COLO829 (cell line): ENCODE measurements around the gene DNASE1L1.

Source experiments
- DNase-seq: peaks from one replicate; pipeline ENCODE4 v3.0.0; 2012; ENCODE audit warnings: low spot score

Gene DNASE1L1

GRCh38 chrX:154436374-154436982 is 27.4 kb upstream of the DNASE1L1 start:
- no peak for DNase-seq

- DNase-seq: no peak
Observed at GRCh38 chrX:154435171-154435733, 26.2 kb upstream of the DNASE1L1 start.

- no peak for DNase-seq
Observed at GRCh38 chrX:154434394-154435168, 25.5 kb upstream of the DNASE1L1 start.

GRCh38 chrX:154433605-154434004 is 24.6 kb upstream of the DNASE1L1 start:
- no peak for DNase-seq

GRCh38 chrX:154432210-154432609 is 23.2 kb upstream of the DNASE1L1 start:
- DNase-seq: no peak

- DNase-seq: no peak
Observed at GRCh38 chrX:154431341-154431740, 22.3 kb upstream of the DNASE1L1 start.

GRCh38 chrX:154430916-154431315 is 21.9 kb upstream of the DNASE1L1 start:
- no peak for DNase-seq

GRCh38 chrX:154430479-154430878 is 21.4 kb upstream of the DNASE1L1 start:
- DNase-seq: no peak

- DNase-seq: no peak
Observed at GRCh38 chrX:154429711-154430110, 20.7 kb upstream of the DNASE1L1 start.

- DNase-seq: peak; percentile 66
Observed at GRCh38 chrX:154428176-154429171, 19.4 kb upstream of the DNASE1L1 start, which contains the start of gene ATP6AP1. ATP6AP1 (plus strand) TSS chrX:154428677; CDS start chrX:154428693, 16 bp downstream.

- DNase-seq: no peak
Observed at GRCh38 chrX:154426916-154427770, 18.1 kb upstream of the DNASE1L1 start.

GRCh38 chrX:154420402-154420756 is 11.3 kb upstream of the DNASE1L1 start:
- DNase-seq: no peak

- DNase-seq: no peak
Observed at GRCh38 chrX:154419688-154420401, 10.8 kb upstream of the DNASE1L1 start.

GRCh38 chrX:154419189-154419588 is 10.1 kb upstream of the DNASE1L1 start:
- no peak for DNase-seq

GRCh38 chrX:154417157-154417556 is 8.1 kb upstream of the DNASE1L1 start:
- no peak for DNase-seq

- DNase-seq: no peak
Observed at GRCh38 chrX:154413142-154413541, 4.1 kb upstream of the DNASE1L1 start.

- DNase-seq: no peak
Observed at GRCh38 chrX:154412468-154412867, 3.4 kb upstream of the DNASE1L1 start.

- peak; percentile 60 for DNase-seq
Observed at GRCh38 chrX:154411981-154412340, 2.9 kb upstream of the DNASE1L1 start.

- DNase-seq: no peak
Observed at GRCh38 chrX:154408659-154409221, 314 bp downstream of the DNASE1L1 start.

GRCh38 chrX:154404625-154405192 is 4.3 kb downstream of the DNASE1L1 start:
- no peak for DNase-seq
